Progenitor cell of endocrine pancreas (in vitro differentiated cells): Measurements from ENCODE around the gene CTNNA1. TPM values are rescaled to one million over a fixed set of nuclear protein-coding genes. Genes with fewer than 3 reads are reported as not detected.

ENCODE experiments used
- DNase-seq: peaks from one replicate; pipeline ENCODE4 v3.0.0; 2021; ENCODE audit warnings: low spot score; ENCODE audit not compliant: unreplicated experiment
- H3K27ac Mint-ChIP-seq: 2 replicates; pipeline ENCODE4 v1.8.0; 2021; ENCODE audit warnings: mild to moderate bottlenecking, moderate library complexity, mixed read lengths
- H3K27me3 Mint-ChIP-seq: 2 replicates; pipeline ENCODE4 v1.8.0; 2021; ENCODE audit warnings: mixed read lengths
- H3K36me3 Mint-ChIP-seq: 2 replicates; pipeline ENCODE4 v1.8.0; 2022; ENCODE audit warnings: mixed read lengths; ENCODE audit not compliant: insufficient read depth
- H3K4me1 Mint-ChIP-seq: 2 replicates; pipeline ENCODE4 v1.8.0; 2021; ENCODE audit warnings: low read depth, mixed read lengths
- H3K4me3 Mint-ChIP-seq: 2 replicates; pipeline ENCODE4 v1.8.0; 2021; ENCODE audit warnings: low read depth, mild to moderate bottlenecking, moderate library complexity, mixed read lengths
- H3K9me3 Mint-ChIP-seq: 2 replicates; pipeline ENCODE4 v1.8.0; 2021; ENCODE audit warnings: low read depth, mixed read lengths
- CTCF ChIP-seq: fragments of 200-600 bp; sonication (generic); IDR thresholded peaks from one replicate; pipeline ENCODE4 v1.5.0; 2021; ENCODE audit warnings: antibody characterized with exemption, mild to moderate bottlenecking; ENCODE audit not compliant: unreplicated experiment
- total RNA-seq: library from RNA; stranded (reverse); gene quantifications from 2 replicates; pipeline ENCODE4 v1.2.1, GENCODE V29; 2021

CTNNA1 gene
- total RNA-seq, 1 donor from 2014 or later, result 394 TPM

- Mint-ChIP-seq H3K4me1 (peaks cover 22% of the 10 kb centered on the region), H3K27ac (peak overlapping the region; percentile 78), H3K4me3 (no peak overlapping the region), H3K36me3 (peaks cover 34% of the 10 kb centered on the region), H3K9me3 (peaks cover 9% of the 10 kb centered on the region), H3K27me3 (no peaks in the 10 kb centered on the region)
- DNase-seq, result no peak
- no peak for TF ChIP-seq CTCF
Observed at GRCh38 chr5:138775034-138775433, 21.8 kb downstream of the CTNNA1 start.

GRCh38 chr5:138778234-138778633 lies 25.0 kb downstream of the CTNNA1 start:
- H3K9me3 Mint-ChIP-seq, result peaks cover 9% of the 10 kb centered on the region
- peaks cover 2% of the 10 kb centered on the region for H3K4me1 Mint-ChIP-seq
- H3K4me3 Mint-ChIP-seq, result no peak overlapping the region
- H3K27me3 Mint-ChIP-seq, result no peaks in the 10 kb centered on the region
- no peak for DNase-seq
- H3K36me3 Mint-ChIP-seq, result peaks cover 40% of the 10 kb centered on the region
- H3K27ac Mint-ChIP-seq, result peak overlapping the region; percentile 45
- TF ChIP-seq CTCF, result no peak

DNA sequence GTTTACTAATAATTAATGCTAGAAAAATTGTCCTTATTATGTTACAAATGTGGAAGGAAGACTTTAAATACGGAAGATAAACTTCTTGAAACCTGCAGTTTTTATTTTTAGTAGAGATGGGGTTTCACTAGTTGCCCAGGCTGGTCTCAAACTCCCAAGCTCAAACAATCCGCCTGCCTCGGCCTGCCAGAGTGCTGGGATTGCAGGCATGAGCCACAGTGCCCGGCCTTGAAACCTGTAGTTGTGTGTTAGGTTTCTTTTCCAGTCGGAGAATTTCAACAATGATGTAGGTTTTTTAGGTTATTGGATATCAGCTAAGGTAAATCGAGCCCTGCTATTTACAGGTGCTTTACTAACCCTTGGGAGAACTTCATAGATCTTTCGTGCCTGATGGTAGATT lies 30.8 kb downstream of the CTNNA1 start:
- no peak for DNase-seq
- Mint-ChIP-seq H3K4me3 (no peak overlapping the region), H3K4me1 (peaks cover 2% of the 10 kb centered on the region), H3K27me3 (no peaks in the 10 kb centered on the region), H3K36me3 (peaks cover 34% of the 10 kb centered on the region), H3K27ac (no peak overlapping the region), H3K9me3 (no peaks in the 10 kb centered on the region)
- no peak for TF ChIP-seq CTCF

DNA sequence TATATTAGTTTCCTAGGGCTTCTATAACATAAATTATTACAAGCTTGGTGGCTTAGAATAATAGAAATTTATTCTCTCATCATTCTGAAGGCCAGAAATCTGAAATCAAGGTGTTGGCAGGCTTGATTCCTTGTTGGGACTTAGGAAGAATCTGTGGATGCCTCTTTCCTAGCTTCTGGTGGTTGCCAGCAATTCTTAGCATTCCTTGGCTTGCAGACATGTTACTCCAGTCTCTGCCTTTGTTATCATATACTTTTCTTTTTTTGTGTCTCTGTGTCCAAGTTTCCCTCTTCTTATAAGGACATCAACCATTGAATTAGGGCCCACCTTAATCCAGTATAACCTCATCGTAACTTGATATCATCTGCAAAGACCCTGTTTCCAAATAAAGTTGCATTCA lies 31.4 kb downstream of the CTNNA1 start:
- H3K27ac Mint-ChIP-seq, result no peak overlapping the region
- H3K36me3 Mint-ChIP-seq, result peaks cover 31% of the 10 kb centered on the region
- peaks cover 4% of the 10 kb centered on the region for H3K4me1 Mint-ChIP-seq
- no peak for TF ChIP-seq CTCF
- DNase-seq, result no peak
- no peak overlapping the region for H3K4me3 Mint-ChIP-seq
- no peaks in the 10 kb centered on the region for H3K9me3 Mint-ChIP-seq
- H3K27me3 Mint-ChIP-seq, result no peaks in the 10 kb centered on the region

DNA sequence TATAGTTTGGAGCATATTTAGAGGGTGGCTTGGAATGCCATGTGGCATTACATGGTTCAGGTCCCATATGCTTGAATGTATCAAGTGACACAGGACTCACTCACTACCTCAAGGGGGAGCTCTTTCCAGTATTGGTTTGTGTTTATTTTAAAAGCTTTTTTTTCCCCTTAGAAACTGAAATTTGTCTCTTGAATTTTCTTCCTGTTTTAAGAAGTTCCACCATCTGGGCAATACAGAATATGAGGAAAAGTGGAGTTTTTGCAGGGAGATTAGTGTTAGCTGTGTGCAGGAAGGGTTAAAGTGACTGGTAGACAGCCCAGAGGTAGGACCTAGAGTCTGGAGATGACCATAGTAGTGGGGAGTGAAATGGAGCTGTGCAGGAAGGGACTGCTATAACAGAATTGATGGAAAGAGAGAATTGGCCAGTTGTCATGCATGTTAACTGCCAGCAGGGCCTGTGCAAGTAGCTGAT lies 36.6 kb downstream of the CTNNA1 start:
- H3K4me1 Mint-ChIP-seq, result peaks cover 18% of the 10 kb centered on the region
- DNase-seq, result no peak
- peak overlapping the region; percentile 53 for H3K27ac Mint-ChIP-seq
- H3K36me3 Mint-ChIP-seq, result peaks cover 15% of the 10 kb centered on the region
- H3K9me3 Mint-ChIP-seq, result no peaks in the 10 kb centered on the region
- TF ChIP-seq CTCF, result peak; percentile 69
- H3K4me3 Mint-ChIP-seq, result no peak overlapping the region
- no peaks in the 10 kb centered on the region for H3K27me3 Mint-ChIP-seq
